ENCODE data around the gene SLC35B4. TPM values are rescaled to one million over a fixed set of nuclear protein-coding genes. Genes with fewer than 3 reads are reported as not detected.

The SLC35B4 gene
- total RNA-seq, 1 donor = 14.8 TPM

DNA sequence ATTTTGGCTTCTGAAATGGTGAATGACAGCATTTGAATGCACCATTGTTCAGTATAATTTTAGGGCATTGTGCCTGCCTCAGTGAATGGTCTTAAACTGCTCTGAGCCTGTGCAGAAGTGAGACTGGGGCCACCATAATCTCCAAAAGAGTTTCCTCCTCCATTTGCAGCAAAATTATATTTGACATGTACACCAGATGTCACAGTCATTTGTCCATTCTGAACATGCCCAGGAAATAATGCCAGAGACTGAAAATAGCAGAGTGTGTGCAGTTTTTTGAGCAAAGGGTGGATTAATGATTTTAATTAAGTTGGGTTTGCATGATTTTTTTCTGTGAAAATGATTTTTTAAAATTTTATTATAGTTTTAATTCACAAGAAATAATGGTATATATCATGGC, 26.4 kb upstream of the SLC35B4 start:
- no peaks in the 10 kb centered on the region for H4K20me1 ChIP-seq (ENCODE audit: insufficient read depth, low read length)
- no peak overlapping the region for H3K4me2 ChIP-seq (ENCODE audit: insufficient read depth, low read length)
- no peak for DNase-seq (ENCODE audit: insufficient read length, low spot score, missing footprints)

DNA sequence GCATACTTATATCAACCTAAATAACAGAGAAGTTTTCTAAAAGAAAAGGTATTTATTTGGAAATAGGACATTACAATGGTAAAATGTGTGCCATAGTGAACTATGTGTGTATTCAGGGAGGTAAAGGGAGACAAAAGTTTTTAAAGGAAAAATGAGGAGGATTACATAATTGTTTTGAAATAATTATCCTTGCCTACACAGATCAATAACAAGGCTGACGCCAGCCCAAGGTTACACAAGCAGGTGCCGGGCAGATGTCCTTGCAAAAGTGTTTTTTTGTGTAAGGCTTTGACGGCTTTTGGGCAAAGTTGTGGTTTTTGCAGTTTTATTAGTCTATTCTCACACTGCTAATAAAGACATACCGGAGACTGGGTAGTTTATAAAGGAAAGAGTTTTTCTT, 22.7 kb upstream of the SLC35B4 start:
- Histone ChIP-seq H3K4me1 (ENCODE audit: insufficient read depth, low read length) (no peaks in the 10 kb centered on the region), H2AFZ (ENCODE audit: low read length) (no peak overlapping the region), H3K4me3 (ENCODE audit: insufficient read depth, low read length) (no peak overlapping the region), H3K36me3 (ENCODE audit: insufficient read depth, low read length) (no peaks in the 10 kb centered on the region), H4K20me1 (ENCODE audit: insufficient read depth, low read length) (no peaks in the 10 kb centered on the region), H3K27ac (ENCODE audit: low read depth, low read length) (no peak overlapping the region), H3K79me2 (ENCODE audit: insufficient read depth, low read length) (no peaks in the 10 kb centered on the region), H3K27me3 (ENCODE audit: insufficient read depth, low read length) (peaks cover 14% of the 10 kb centered on the region), H3K4me2 (ENCODE audit: insufficient read depth, low read length) (no peak overlapping the region), H3K9me3 (ENCODE audit: low read depth, low read length) (no peaks in the 10 kb centered on the region)
- DNase-seq (ENCODE audit: insufficient read length, low spot score, missing footprints) = no peak
- TF ChIP-seq, protein P1, sequence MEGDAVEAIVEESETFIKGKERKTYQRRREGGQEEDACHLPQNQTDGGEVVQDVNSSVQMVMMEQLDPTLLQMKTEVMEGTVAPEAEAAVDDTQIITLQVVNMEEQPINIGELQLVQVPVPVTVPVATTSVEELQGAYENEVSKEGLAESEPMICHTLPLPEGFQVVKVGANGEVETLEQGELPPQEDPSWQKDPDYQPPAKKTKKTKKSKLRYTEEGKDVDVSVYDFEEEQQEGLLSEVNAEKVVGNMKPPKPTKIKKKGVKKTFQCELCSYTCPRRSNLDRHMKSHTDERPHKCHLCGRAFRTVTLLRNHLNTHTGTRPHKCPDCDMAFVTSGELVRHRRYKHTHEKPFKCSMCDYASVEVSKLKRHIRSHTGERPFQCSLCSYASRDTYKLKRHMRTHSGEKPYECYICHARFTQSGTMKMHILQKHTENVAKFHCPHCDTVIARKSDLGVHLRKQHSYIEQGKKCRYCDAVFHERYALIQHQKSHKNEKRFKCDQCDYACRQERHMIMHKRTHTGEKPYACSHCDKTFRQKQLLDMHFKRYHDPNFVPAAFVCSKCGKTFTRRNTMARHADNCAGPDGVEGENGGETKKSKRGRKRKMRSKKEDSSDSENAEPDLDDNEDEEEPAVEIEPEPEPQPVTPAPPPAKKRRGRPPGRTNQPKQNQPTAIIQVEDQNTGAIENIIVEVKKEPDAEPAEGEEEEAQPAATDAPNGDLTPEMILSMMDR (IDR thresholded peaks at IDR 0.05; ENCODE audit: extremely low read depth, low read depth, low read length) = no peak

More for the DNA sequence above, 26.4 kb upstream of the SLC35B4 start:
- no peaks in the 10 kb centered on the region for H3K79me2 ChIP-seq (ENCODE audit: insufficient read depth, low read length)
- H2AFZ ChIP-seq (ENCODE audit: low read length) = no peak overlapping the region
- H3K27me3 ChIP-seq (ENCODE audit: insufficient read depth, low read length) = peaks cover 23% of the 10 kb centered on the region
- TF ChIP-seq, protein P1 (IDR thresholded peaks at IDR 0.05; ENCODE audit: extremely low read depth, low read depth, low read length) = no peak
- no peaks in the 10 kb centered on the region for H3K4me1 ChIP-seq (ENCODE audit: insufficient read depth, low read length)
- no peak overlapping the region for H3K4me3 ChIP-seq (ENCODE audit: insufficient read depth, low read length)
- H3K36me3 ChIP-seq (ENCODE audit: insufficient read depth, low read length) = no peaks in the 10 kb centered on the region
- no peak overlapping the region for H3K27ac ChIP-seq (ENCODE audit: low read depth, low read length)
- H3K9me3 ChIP-seq (ENCODE audit: low read depth, low read length) = no peaks in the 10 kb centered on the region

GRCh38 chr7:134337980-134338379, 21.2 kb upstream of the SLC35B4 start:
- H3K4me3 ChIP-seq (ENCODE audit: insufficient read depth, low read length) = no peak overlapping the region
- no peak for DNase-seq (ENCODE audit: insufficient read length, low spot score, missing footprints)
- no peaks in the 10 kb centered on the region for H3K4me1 ChIP-seq (ENCODE audit: insufficient read depth, low read length)
- no peak overlapping the region for H2AFZ ChIP-seq (ENCODE audit: low read length)
- no peaks in the 10 kb centered on the region for H3K9me3 ChIP-seq (ENCODE audit: low read depth, low read length)
- no peak overlapping the region for H3K27ac ChIP-seq (ENCODE audit: low read depth, low read length)
- H3K27me3 ChIP-seq (ENCODE audit: insufficient read depth, low read length) = peaks cover 9% of the 10 kb centered on the region
- H3K36me3 ChIP-seq (ENCODE audit: insufficient read depth, low read length) = no peaks in the 10 kb centered on the region
- no peak overlapping the region for H3K4me2 ChIP-seq (ENCODE audit: insufficient read depth, low read length)
- H3K79me2 ChIP-seq (ENCODE audit: insufficient read depth, low read length) = no peaks in the 10 kb centered on the region
- H4K20me1 ChIP-seq (ENCODE audit: insufficient read depth, low read length) = no peaks in the 10 kb centered on the region
- TF ChIP-seq, protein P1 (IDR thresholded peaks at IDR 0.05; ENCODE audit: extremely low read depth, low read depth, low read length) = no peak

- Histone ChIP-seq H3K27me3 (ENCODE audit: insufficient read depth, low read length) (peaks cover 9% of the 10 kb centered on the region), H4K20me1 (ENCODE audit: insufficient read depth, low read length) (no peaks in the 10 kb centered on the region), H3K9me3 (ENCODE audit: low read depth, low read length) (no peaks in the 10 kb centered on the region), H3K4me2 (ENCODE audit: insufficient read depth, low read length) (no peak overlapping the region), H3K79me2 (ENCODE audit: insufficient read depth, low read length) (no peaks in the 10 kb centered on the region), H3K36me3 (ENCODE audit: insufficient read depth, low read length) (no peaks in the 10 kb centered on the region), H3K4me3 (ENCODE audit: insufficient read depth, low read length) (no peak overlapping the region), H2AFZ (ENCODE audit: low read length) (no peak overlapping the region), H3K4me1 (ENCODE audit: insufficient read depth, low read length) (no peaks in the 10 kb centered on the region), H3K27ac (ENCODE audit: low read depth, low read length) (no peak overlapping the region)
- TF ChIP-seq, protein P1 (IDR thresholded peaks at IDR 0.05; ENCODE audit: extremely low read depth, low read depth, low read length) = no peak
- no peak for DNase-seq (ENCODE audit: insufficient read length, low spot score, missing footprints)
Measured at GRCh38 chr7:134334408-134334807, 17.7 kb upstream of the SLC35B4 start.
